Fibroblast of pulmonary artery (primary cell): ENCODE results near the gene HPS4.

Experiments
- DNase-seq: peaks from one replicate; pipeline ENCODE4 v3.0.0-alpha.2; 2010; ENCODE audit warnings: low read depth
- H3K4me3 ChIP-seq: replicated peaks from 2 replicates; pipeline ENCODE4 v1.5.1; 2011; ENCODE audit warnings: low read depth, mild to moderate bottlenecking, control low read depth, low read length, moderate library complexity
- CTCF ChIP-seq: IDR thresholded peaks from 2 replicates; pipeline ENCODE4 v1.5.1; 2011; ENCODE audit warnings: mild to moderate bottlenecking, control low read depth, low read length, inconsistent platforms; ENCODE audit errors: missing control alignments

Gene HPS4

GRCh38 chr22:26401726-26402125 lies 81.9 kb downstream of the HPS4 start:
- no peak for TF ChIP-seq CTCF
- DNase-seq: no peak
- no peak overlapping the region for H3K4me3 ChIP-seq
